HG03196 (cell line): ENCODE data around the gene ROBO3.

ENCODE experiments used
- ATAC-seq: cut with Tn5 transposase; IDR thresholded peaks from one replicate; pipeline ENCODE4 v1.9.1; 2021; ENCODE audit not compliant: unreplicated experiment

ROBO3 gene

DNA sequence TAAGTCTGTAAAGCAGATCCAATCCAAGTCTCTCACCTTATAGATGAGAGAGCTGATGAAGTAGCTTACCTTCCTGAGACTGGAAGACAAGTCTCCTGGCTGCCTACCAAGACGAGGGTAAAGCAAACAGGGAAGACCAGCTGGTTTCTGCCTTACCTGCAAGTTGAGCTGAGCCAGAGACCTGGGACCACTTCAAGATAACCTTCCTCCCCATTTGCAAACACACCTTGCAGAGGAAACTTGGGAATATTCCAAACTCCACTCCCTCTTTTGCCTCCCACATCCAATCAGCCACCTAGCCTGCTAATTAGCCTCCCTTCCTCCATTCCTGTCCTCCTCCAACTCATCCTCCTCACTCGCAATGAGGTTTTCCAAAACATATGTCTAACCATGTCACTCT, 23.4 kb upstream of the ROBO3 start:
- no peak for ATAC-seq

DNA sequence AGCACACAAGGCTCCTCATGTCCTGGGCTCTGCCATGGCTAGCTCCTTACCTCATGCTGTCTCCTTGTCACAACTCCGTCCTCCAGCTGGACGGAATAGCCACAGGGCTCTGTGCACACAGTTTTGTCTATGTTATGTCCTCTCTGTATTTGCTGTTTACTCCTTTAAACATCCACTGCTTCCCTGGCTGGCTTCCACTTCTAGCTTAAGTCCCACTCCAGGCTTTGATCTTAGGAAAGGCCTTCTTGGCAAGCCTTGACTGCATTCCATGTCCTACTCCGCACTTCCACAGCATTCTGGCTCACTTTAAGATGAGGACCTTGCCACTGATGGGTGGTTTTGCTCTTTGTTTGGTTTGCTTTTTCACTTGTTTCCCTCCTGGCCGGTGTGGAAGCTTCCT, 22.9 kb upstream of the ROBO3 start:
- no peak for ATAC-seq

DNA sequence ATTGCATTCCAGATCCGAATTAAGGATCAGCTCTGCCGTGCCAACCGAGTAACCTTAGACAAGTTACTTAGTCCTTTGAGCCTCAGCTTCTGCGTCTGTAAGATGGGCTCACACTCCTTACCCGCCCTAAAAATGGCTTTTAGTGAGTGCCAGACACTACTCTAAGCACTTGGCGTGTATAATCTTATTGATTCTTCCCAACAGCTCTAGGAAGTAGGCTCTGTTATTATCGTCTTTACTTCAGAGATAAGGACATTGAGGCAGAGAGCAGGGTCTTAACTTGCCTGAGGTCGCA, 21.7 kb upstream of the ROBO3 start:
- no peak for ATAC-seq

DNA sequence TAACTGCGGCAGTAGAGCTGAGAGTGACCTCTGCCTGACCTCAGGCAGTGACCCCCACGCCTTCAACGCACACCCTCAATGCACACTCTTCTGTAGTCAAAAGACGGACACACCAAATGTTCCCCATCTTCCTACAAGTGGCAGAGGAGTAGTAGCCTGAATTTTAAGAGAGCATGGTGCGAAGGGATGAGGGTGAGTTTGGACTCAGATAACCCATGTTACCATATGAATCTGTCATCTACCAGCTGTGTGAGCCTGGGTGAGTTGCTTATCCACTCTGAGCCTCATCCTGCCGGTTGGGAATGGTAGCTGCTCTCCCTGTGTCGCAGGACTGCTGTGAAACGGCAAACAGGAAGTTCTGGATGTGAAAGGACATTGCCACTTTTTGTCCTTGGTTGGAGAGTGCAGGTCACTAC, 20.6 kb upstream of the ROBO3 start:
- no peak for ATAC-seq

DNA sequence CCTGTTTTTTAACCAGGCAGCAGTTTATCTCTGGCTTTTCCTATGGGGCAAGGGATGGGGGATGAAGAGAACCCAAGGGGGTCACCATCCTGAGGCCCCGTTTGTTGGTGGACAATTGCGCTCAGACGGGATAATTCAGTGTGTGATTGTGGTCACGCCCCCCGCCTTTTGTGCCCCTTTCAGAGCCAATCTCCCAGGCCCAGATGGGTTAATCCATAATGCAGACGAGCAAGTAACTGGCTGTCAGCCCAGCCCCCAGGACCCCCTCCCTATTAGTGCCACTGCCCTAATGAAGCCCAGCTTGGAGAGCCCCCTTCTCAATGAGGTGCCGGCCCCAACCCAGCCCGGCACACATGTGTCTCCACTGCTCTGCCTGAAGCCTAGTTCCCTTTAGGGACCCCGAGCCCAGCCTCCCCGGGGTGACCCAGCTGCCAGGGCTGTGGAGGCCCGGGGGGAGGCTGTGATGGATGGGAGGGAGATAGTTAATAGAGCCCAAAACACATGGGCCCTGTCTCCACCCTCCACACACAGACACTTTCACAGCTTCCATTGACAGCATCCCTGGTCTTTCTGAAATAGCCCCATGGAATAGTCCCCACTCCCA, 19.1 kb upstream of the ROBO3 start:
- ATAC-seq = no peak

DNA sequence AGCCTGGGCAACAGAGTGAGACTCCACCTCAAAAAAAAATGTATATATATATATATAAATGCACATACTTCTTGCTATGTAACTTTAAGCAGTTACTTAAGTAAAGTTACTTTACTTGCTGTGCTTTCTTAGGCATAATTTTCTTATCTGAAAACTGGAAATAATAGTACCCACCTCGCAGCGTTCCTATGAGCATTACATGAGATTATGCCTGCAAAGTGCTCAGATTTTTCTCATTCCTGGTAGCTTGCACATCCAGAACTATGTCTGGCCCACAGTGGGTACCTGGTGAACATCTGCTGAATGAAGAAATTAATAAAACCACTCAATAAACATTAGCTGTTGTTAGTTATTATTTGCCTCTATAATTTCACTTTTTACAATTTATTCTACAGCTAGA, 6.1 kb upstream of the ROBO3 start:
- ATAC-seq = no peak

DNA sequence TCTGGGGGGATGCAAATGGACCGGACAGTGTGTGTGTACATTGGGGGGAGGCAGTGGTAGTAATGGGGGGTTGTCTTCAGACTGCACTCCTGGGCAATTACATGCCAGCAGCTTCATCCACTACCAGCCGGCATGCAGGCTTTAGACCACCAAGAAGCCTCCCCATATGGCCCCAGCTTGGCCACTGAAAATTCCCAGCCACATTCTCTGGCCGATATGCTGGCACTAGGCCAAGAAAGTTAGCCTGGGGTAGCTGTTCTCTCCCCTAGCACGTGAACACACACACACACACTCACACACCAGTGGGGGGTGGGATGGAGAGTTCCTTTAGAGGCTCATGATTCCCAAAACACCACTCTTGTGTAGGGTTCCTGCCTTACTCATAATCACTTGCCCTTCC, 3.6 kb upstream of the ROBO3 start:
- ATAC-seq = no peak

DNA sequence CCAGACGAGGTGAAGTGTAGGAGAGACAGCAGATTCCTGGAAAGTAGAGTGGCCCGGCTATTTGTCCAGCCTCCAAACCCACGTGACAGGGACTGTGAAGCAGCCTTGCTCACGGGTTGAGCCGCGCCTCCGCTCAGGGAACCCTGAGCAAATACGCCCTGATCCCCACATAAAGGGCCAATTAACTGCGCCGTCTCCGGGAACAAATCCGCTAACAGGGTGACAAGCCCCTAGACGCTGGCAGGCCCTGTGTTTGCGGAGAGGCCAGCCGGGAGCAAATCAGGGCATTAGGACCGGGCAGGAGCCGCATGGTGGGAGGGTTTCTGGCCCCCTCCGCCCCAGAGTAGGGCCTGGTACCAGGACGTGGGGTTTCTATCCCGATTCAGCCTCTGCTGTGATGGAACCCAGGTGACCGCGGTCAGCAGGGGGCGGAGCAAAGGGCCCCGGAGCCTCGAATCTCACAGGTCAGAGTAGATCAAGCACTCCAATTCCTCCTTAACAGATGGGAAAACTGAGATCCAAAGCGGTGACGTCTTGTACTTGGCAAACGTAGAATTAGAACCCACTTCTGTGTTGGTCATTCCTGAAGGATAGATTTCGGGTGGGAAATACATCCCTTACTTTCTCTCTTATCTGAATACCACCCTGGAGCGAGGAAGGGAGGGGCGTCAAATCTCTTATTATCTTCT, 2.0 kb upstream of the ROBO3 start:
- no peak for ATAC-seq

DNA sequence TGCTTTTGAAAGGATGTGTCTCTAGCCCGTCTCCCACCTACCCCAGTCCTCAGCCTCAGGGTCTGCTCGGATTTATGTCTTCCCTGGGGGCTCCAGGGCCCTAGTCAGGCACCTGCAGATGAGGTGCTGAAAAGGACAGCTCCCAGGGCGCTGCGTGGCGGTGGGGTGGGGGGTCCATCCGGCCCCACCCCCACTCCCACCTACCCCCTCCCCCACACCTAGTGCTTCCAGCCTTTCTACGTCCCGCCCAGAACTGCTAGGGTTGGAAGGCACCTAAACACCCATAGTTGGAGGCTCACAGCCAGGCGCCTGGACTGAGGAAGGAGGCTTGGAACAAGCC, 1.4 kb upstream of the ROBO3 start:
- ATAC-seq = no peak

DNA sequence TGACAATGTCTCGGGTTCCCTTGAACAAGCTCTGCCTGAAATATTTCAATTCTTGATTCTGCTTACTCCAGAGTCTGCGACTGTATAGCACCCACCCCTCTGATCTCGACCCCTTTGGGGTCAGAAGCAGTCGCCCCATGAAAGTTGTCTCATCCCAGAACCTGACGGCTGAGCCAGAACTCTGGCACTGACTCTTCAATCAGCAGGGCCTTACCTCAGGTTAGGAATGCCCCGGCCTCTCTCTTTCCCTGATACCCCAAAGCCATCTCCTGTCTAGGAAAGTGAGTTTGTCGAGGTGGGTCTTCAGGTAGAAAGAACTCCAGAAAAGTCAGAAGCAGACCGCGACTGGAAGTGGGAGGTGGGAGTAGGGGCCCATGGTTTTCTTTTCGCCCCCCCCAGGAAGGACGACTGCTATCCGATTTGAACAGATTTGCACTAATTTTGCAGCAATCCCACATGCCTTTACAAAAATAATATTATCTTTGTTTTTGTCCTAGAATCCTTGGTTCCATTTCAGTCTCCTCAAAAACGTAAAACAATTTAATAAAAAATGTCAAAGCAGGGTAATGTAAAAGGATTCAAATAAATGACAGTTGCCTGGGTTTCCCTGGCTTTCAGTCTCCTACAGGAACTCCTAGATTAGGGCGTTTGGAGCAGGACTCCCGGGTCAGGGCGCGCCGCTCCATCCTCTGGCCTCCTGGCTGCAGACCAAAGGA, 898 bp upstream of the ROBO3 start:
- ATAC-seq = no peak

DNA sequence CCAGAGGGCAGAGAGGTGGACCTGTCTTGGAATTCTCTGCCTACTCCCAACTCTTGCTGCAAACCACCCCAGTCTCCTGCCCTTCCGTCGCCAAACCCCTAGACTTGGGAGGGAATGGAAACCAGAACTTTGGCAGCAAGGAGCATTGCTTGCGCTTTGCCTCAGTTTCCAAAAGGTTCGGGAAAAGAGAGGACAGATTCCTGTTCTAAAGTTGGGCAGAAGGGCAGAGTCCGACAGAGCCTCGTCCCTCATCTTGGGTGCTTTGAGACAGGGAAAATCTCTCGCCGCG, 396 bp upstream of the ROBO3 start:
- no peak for ATAC-seq

DNA sequence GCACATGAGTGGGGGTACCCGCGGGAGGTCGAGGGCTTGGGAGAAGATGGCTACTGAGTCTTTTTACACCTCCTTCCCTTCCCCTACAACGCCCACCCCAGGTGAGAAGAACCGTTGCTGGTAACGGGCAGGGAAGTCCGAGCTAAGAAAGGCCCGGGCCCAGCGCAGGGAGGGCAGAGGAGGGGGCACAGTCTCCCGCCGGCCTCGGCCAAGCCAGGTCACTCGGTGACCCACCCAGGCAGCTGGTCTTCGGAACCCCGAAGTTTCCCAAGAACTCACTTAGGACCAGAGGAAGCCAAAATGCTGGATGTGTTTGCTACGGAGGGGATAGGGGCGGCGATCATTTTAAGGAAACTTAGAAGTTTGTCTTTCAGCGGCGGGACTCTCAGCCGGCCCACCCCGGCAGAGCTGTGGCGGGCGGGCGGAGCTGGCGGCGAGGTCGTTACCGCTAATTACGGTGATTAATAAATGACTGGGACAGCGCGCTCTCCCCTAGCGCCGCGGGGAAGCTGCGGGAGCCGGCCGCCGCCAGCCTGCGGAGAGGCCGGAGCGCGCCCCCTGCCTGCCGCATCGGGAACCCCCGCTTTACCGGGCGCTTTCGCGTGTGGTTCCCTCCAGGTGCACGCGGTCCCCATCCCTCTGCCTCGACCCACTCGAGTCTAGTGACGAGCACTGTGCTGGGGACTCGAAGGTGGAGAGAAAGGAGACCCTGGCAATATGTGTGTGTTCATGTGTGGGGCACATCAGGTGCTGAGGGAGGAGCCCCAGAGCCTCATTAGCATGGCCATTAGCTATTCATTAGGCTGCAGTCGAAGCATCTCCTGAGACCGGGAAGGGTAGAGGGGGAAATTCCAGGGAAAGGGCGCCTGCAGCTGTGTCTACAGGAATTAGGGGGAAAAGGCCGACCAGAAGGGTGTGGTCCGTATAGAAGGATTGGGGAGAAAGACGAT, 945 bp downstream of the ROBO3 start:
- no peak for ATAC-seq

DNA sequence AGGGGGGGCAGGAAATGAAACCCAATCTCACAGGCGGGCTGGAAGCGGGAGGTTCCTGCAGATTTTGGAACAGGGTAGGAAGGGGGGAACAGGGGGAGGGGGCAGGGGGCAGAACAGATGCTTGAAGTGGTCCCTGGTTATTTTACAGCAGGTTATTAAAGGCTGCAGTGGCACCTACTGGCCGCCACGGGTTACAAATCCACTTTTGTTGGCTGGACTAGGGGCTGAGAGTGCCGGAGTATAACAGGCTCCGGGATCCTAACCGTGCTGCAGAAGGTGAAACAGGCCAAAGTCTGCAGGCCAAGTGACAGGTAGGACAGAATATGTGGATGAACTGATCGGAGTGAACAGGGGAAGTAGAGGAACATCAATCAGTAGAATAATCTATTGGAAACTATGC, 2.5 kb downstream of the ROBO3 start:
- no peak for ATAC-seq

DNA sequence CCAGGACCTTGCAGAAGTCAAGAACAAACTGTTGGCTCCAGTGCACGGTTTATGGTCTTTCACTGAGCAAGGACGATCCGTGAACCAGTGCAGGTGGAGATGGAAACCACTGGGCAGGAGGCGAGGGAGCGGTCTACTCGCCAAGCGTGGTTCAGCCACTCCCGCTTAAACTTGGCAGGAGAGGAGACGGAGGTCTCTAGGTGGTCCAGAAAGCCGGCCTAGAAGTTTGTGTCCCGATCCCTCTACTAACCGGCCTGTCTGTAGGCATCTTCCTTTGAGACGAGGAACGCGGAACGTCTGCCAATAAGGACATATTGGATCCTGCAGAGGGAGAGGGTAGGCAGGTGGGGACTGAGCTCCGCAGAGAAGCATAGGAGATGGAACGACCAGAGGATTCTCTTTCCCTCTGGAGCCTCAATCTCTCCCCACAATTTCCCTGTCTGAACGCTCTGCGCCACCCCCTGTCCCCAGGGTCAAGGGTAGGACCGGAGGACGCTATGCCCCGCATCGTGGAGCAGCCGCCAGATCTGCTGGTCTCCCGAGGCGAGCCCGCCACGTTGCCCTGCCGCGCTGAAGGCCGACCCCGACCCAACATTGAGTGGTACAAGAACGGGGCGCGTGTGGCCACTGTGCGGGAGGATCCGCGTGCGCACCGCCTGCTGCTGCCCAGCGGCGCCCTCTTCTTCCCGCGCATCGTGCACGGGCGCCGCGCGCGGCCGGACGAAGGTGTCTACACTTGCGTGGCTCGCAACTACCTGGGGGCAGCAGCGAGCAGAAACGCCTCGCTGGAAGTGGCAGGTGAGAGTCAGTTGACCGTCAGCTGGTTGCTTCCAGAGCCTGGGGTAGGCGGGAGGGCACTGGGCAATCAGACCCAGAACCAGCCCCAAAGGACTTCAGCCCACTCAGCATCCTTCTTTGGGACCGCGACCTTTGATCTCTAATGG, 3.4 kb downstream of the ROBO3 start:
- ATAC-seq = no peak

DNA sequence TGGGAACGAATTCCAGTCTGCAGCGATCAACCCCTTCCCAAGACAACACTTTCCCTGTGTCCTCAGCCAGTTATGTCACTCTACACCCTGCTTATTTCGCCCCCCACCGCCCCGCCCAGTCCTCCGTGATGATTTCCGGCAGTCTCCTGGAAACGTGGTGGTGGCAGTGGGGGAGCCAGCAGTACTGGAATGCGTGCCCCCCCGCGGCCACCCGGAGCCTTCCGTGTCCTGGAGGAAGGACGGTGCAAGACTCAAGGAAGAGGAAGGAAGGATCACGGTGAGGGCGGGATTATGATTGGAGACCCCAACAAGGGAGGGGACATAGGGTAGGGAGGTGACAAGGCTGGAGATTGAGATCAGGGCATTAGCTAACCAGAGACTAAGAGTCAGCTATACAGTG, 4.1 kb downstream of the ROBO3 start:
- no peak for ATAC-seq

DNA sequence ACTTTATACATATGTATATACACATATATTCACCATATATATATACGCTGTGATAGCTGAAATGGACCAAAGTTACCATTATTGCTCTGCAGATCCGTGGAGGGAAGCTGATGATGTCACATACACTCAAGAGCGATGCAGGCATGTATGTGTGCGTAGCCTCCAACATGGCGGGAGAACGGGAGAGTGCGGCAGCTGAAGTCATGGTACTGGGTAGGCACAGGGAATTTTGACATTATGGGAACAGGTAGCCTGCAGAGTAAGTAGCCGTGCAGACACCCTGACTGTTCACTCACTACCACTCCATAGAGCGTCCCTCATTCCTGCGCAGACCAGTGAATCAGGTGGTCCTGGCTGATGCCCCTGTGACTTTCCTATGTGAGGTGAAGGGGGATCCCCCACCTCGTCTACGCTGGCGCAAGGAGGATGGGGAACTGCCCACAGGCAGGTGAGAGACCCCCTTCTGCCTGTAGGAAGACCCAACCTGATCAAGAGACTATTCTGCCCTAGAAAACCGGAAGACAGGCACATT, 4.7 kb downstream of the ROBO3 start:
- ATAC-seq = no peak

DNA sequence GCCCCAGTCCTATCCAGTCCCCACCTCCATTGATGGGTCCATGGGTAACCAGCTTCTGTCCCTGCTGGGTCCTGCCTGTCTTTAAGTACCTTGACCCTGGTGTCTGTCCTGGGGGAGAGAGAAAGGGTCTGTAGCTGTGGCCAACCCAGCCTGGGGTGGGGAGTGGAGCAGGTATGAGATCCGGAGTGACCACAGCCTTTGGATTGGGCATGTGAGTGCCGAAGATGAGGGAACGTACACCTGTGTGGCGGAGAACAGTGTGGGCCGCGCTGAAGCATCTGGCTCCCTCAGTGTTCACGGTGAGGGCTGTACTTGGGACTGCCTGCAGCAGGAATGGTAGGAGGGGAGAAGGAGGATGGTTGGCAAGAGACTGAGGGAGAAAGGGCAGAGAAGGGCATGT, 5.2 kb downstream of the ROBO3 start:
- ATAC-seq = no peak

DNA sequence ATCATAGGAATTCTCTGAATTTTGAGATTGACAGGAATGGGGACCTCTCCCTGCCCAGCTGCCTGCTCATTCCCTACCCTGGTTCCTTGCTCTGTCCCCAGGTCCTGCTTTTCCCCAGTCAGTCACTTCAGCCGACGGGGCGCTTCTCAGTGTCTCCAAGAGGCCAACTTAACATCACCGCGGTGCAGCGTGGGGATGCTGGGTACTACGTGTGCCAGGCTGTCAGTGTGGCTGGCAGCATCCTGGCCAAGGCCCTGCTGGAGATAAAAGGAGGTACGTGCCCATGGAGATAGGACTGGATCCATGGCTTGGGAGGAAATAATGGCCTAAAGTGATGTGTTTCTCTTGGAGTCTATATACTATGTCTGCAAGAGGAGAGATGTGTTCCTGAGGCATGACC, 7.0 kb downstream of the ROBO3 start:
- no peak for ATAC-seq

DNA sequence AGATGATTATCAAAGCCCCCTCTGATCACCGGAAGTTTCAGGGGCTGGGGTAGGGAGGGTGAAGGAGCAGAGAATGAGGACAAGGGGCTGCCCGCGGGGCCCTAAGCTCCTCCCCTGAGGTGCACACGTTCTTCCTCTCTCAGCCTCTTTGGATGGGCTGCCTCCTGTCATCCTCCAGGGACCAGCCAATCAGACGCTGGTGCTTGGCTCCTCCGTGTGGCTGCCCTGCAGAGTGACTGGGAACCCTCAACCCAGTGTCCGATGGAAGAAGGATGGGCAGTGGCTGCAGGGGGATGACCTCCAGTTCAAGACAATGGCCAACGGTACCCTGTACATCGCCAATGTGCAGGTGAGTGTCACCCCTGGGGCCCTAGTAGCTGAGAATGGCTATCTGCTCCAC, 7.5 kb downstream of the ROBO3 start:
- no peak for ATAC-seq

DNA sequence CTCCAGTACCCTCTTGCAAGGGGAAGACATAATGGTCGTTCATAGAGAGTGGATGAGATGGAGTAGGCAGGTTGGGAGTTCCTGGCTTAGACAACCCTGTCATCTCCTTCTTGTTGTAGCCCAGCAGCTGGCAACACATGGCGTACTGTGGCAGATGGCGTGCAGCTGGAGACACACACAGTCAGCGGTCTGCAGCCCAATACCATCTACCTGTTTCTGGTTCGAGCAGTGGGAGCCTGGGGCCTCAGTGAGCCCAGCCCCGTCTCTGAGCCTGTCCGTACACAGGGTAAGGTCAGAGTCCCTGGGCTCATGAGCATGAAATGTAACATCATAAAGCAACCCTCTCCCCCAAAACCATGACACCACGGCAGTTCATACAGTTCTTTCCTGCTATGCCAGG, 8.7 kb downstream of the ROBO3 start:
- ATAC-seq = no peak
